Activated CD4-positive, alpha-beta T cell treated with anti-CD3 and anti-CD28 coated beads, Interleukin-2, amount 10 ng/mL, durations not matched to agents 7 days and 5 days (primary cell): Measurements from ENCODE around the gene PSMA7. TPM values are rescaled to one million over a fixed set of nuclear protein-coding genes. Genes with fewer than 3 reads are reported as not detected.

Experiments used
- CTCF ChIA-PET: fragments of 350-600 bp; sonication (Branson Sonifier 250); formaldehyde crosslinking; loops from one replicate; lab custom pipeline; 2021; ENCODE audit warnings: antibody characterized with exemption; lab: Charles Lee
- POLR2A ChIA-PET: fragments of 350-600 bp; sonication (Branson Sonifier 250); formaldehyde crosslinking; loops from one replicate; lab custom pipeline; 2021; ENCODE audit warnings: antibody characterized with exemption; lab: Charles Lee
- DNase-seq: peaks from one replicate; pipeline ENCODE4 v3.0.0-alpha.2; 2020
- H3K27ac Mint-ChIP-seq: one replicate; pipeline ENCODE4 v1.8.0; 2021; ENCODE audit warnings: mild to moderate bottlenecking, moderate library complexity, mixed read lengths
- H3K27me3 Mint-ChIP-seq: one replicate; pipeline ENCODE4 v1.8.0; 2021; ENCODE audit warnings: mixed read lengths
- H3K36me3 Mint-ChIP-seq: one replicate; pipeline ENCODE4 v1.8.0; 2021; ENCODE audit warnings: low read depth, mixed read lengths
- H3K4me1 Mint-ChIP-seq: one replicate; pipeline ENCODE4 v1.8.0; 2021; ENCODE audit warnings: mixed read lengths
- H3K4me3 Mint-ChIP-seq: one replicate; pipeline ENCODE4 v1.8.0; 2021; ENCODE audit warnings: mild to moderate bottlenecking, moderate library complexity, mixed read lengths
- H3K9me3 Mint-ChIP-seq: one replicate; pipeline ENCODE4 v1.8.0; 2021; ENCODE audit warnings: mixed read lengths
- total RNA-seq, 2 experiments: library from RNA; stranded (reverse); gene quantifications; one replicate each; pipeline ENCODE4 v1.2.3, GENCODE V29; 2021

The PSMA7 gene
- total RNA-seq, 2 experiments from 2014 or later: 250 to 306 TPM

DNA sequence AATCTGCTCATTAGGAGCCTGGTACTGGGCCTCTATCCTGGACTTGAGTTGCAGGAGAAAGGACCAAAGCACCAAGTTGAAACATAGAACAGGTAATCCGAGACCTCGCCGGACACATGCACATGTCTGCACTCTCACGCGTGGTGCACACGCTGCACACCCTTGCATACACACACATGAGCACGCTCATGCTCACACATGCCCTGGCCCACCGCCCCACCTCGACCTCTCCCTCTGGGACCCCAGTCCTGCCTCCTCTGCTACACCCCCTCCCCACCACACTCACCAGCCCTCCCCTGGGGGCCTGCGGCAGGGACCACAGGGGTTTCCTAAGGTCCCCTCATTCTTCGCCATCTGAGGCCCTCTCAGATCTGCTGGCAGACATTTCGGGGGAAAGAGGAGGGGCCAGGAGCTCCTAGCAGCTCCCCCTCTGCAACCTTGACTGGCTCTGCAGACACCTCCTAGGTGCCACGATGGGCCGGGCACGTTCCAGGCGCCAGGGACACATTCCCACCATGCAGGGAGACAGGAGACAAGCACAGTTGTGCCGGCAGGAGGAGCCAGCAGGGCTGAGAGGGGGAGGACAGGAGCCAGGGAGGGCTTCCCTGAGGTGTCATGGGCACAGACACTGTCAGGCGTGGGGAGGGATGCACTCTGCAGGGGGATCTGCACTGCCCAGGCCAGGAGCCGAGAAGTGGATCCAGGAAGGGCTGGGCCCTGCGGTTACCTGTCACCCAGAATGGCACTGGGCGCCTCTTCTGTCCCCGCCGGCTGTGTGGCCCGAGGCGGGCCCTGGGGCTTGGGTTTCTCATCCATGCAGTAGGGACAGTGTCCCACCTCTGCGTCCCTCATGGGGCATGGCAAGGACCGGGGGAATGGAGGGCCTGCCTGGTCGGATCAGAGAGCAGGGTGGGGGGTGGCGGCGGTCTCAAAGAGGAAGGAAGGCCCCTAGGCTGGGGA, 46.5 kb downstream of the PSMA7 start:
- H3K9me3 Mint-ChIP-seq: peaks cover 13% of the 10 kb centered on the region
- POLR2A ChIA-PET: no interaction called here
- H3K27me3 Mint-ChIP-seq: no peaks in the 10 kb centered on the region
- DNase-seq: no peak
- no peak overlapping the region for H3K4me3 Mint-ChIP-seq
- H3K4me1 Mint-ChIP-seq: no peaks in the 10 kb centered on the region
- CTCF ChIA-PET: no interaction called here
- no peaks in the 10 kb centered on the region for H3K36me3 Mint-ChIP-seq
- no peak overlapping the region for H3K27ac Mint-ChIP-seq

DNA sequence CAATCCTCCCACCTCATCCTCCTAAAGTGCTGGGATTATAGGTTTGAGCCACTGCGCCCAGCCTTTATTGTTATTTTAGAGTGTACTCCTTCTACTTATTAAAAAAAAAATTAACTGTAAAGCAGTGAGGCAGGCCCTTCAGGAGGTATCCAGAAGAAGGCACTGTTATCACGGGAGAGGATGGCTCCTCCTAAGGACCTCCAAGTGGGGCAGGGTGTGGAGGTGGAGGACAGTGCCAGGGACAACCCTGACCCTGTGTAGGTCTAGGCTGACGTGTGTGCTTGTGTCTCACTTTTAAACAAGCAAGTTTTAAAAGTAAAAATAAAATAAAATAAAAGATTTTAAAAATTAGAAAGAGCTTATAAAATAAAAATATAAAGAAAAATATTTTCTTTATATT, 53.8 kb downstream of the PSMA7 start:
- H3K4me3 Mint-ChIP-seq: no peak overlapping the region
- ChIA-PET CTCF (no interaction called here), POLR2A (no interaction called here)
- peaks cover 6% of the 10 kb centered on the region for H3K9me3 Mint-ChIP-seq
- H3K4me1 Mint-ChIP-seq: no peaks in the 10 kb centered on the region
- DNase-seq: no peak
- H3K27me3 Mint-ChIP-seq: no peaks in the 10 kb centered on the region
- H3K27ac Mint-ChIP-seq: no peak overlapping the region
- H3K36me3 Mint-ChIP-seq: no peaks in the 10 kb centered on the region

DNA sequence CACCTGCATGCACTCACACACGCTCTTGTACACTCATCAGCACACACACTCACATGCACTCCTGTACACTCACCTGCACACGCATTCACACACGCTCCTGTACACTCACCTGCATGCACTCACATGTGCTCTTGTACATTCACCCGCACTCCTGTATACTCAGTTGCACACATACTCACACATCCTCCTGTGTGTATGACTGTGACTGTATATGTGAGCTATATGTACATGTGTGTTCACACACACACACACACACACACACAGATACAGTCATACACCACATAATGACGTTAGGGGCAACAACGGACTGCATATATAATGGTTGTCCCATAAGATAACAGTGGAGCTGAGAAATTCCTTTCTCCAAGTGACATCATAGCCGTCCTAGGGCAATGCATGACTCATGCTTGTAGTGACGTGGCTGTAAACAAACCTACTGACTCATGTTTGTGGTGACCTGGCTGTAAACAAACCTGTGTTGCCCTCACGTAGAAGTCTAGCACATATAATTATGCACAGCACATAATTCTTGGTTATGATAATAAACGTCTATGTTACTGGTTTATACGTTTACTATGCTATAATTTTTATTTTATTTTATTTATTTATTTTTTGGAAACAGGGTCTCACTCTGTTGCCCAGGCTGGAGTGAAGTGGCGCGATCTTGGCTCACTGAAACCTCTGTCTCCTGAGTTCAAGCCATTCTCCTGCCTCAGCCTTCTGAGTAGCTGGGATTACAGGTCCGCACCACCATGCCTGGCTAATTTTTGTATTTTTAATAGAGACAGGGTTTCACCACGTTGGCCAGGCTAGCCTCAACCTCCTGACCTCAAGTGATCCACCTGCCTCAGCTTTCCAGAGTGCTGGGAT, 54.7 kb downstream of the PSMA7 start:
- no peaks in the 10 kb centered on the region for H3K36me3 Mint-ChIP-seq
- H3K9me3 Mint-ChIP-seq: peaks cover 6% of the 10 kb centered on the region
- H3K4me3 Mint-ChIP-seq: no peak overlapping the region
- no peaks in the 10 kb centered on the region for H3K27me3 Mint-ChIP-seq
- H3K27ac Mint-ChIP-seq: no peak overlapping the region
- H3K4me1 Mint-ChIP-seq: no peaks in the 10 kb centered on the region
- ChIA-PET POLR2A (no interaction called here), CTCF (no interaction called here)
- DNase-seq: no peak

GRCh38 chr20:62087632-62088031, 55.6 kb downstream of the PSMA7 start:
- DNase-seq: no peak
- ChIA-PET POLR2A (no interaction called here), CTCF (no interaction called here)
- no peaks in the 10 kb centered on the region for H3K36me3 Mint-ChIP-seq
- no peaks in the 10 kb centered on the region for H3K4me1 Mint-ChIP-seq
- no peak overlapping the region for H3K4me3 Mint-ChIP-seq
- no peaks in the 10 kb centered on the region for H3K27me3 Mint-ChIP-seq
- H3K9me3 Mint-ChIP-seq: peaks cover 6% of the 10 kb centered on the region
- H3K27ac Mint-ChIP-seq: no peak overlapping the region

- no peak overlapping the region for H3K4me3 Mint-ChIP-seq
- ChIA-PET CTCF (no interaction called here), POLR2A (no interaction called here)
- H3K9me3 Mint-ChIP-seq: peaks cover 8% of the 10 kb centered on the region
- no peak for DNase-seq
- no peaks in the 10 kb centered on the region for H3K4me1 Mint-ChIP-seq
- H3K27me3 Mint-ChIP-seq: no peaks in the 10 kb centered on the region
- H3K27ac Mint-ChIP-seq: no peak overlapping the region
- H3K36me3 Mint-ChIP-seq: no peaks in the 10 kb centered on the region
Observed at GRCh38 chr20:62087227-62087626, 56.0 kb downstream of the PSMA7 start.

Other genes with a start within 250 kb of the PSMA7 start
- 10 to 100 TPM; 24.2 to 32.0 TPM for gene TAF4, start 77.5 kb downstream of the PSMA7 start, total RNA-seq
- gene LSM14B, start 20.9 kb downstream of the PSMA7 start, total RNA-seq: 10 to 100 TPM; 42.6 to 47.1 TPM
- gene SS18L1, start 375 bp upstream of the PSMA7 start, total RNA-seq: 10 to 100 TPM; 17.3 to 19.7 TPM
- 10 to 100 TPM; 33.6 to 37.3 TPM for gene MTG2, start 39.6 kb upstream of the PSMA7 start, total RNA-seq
- not detected for gene HRH3, start 76.9 kb upstream of the PSMA7 start, total RNA-seq
- gene OSBPL2, start 95.1 kb upstream of the PSMA7 start, total RNA-seq: 10 to 100 TPM; 30.2 to 30.9 TPM
- 10 to 100 TPM; 86.1 to 90.1 TPM for gene ADRM1, start 159.6 kb upstream of the PSMA7 start, total RNA-seq
- gene LAMA5, start 223.9 kb upstream of the PSMA7 start, total RNA-seq: under 1 TPM; 0.64 to 0.67 TPM
- gene RPS21, start 243.7 kb upstream of the PSMA7 start, total RNA-seq: 1,000 to 10,000 TPM; 1,391 to 1,979 TPM